GM12891 (cell line): Measurements from ENCODE around the gene RALGAPA2.

Source experiments
- DNase-seq: peaks from one replicate; pipeline ENCODE4 v3.0.0; 2011; ENCODE audit warnings: low spot score; ENCODE audit not compliant: insufficient read length
- FAIRE-seq: peaks from 2 replicates; lab custom pipeline; 2011; peaks lifted over from hg19 to GRCh38; lab: Jason Lieb, UNC
- PAX5 ChIP-seq: IDR thresholded peaks from 2 replicates; pipeline ENCODE4 v1.6.1; 2011; ENCODE audit warnings: low read length, moderate library complexity, mild to moderate bottlenecking; ENCODE audit not compliant: insufficient read depth, severe bottlenecking
- POLR2A ChIP-seq: IDR thresholded peaks from 2 replicates; pipeline ENCODE4 v1.6.1; 2011; ENCODE audit warnings: low read depth, low read length, control low read depth
- POLR2AphosphoS5 ChIP-seq: IDR thresholded peaks from 2 replicates; pipeline ENCODE4 v1.6.1; 2011; ENCODE audit warnings: low read depth, low read length, control low read depth
- POU2F2 ChIP-seq: IDR thresholded peaks from 2 replicates; pipeline ENCODE4 v1.6.1; 2011; ENCODE audit warnings: low read depth, mild to moderate bottlenecking, control low read depth, low read length, moderate library complexity
- SPI1 ChIP-seq: IDR thresholded peaks from 2 replicates; pipeline ENCODE4 v1.6.1; 2011; ENCODE audit warnings: low read depth, low read length, control low read depth
- TAF1 ChIP-seq: IDR thresholded peaks from 2 replicates; pipeline ENCODE4 v1.6.1; 2011; ENCODE audit warnings: low read depth, low read length, control low read depth

The RALGAPA2 gene

DNA sequence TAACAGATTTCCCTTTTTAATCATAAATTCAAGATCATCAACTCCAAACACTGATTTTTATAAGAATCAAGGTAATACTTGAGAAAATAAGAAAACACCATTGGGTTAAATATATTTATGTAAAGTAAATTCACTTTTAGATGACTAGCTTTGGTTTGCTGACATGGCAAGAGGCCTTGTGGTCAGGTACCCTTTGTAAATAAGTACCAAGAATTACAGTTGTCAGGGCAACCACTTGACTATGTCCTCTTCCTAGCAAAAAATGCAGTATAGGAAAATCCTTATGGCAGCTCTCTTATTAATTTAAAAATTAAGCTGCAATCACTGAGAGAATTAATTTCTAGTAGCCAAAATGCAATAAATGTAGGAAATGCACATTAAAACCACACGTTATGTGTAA is 190.7 kb downstream of the RALGAPA2 start:
- TF ChIP-seq POU2F2 (no peak), SPI1 (no peak), TAF1 (no peak), POLR2AphosphoS5 (no peak), POLR2A (no peak), PAX5 (no peak)
- no peak for FAIRE-seq
- DNase-seq: no peak

DNA sequence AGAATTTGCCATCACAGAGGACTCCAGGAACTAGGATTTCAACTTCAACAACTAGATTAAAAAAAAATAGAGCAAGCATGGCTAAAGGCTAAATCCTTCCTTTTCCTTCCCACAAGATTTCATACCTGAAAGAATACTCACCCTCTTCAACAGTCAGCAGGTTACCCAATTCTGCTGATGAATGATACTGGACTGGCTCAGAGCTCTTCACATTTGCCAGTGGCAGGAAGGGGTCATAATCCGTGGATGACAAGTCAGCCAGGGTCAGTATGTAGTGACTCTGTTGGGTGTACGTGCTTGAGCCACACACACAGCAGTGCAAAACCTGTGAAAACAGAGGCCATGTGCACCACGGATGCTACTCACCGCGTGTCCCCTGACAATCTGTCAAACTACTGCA is 191.7 kb downstream of the RALGAPA2 start:
- DNase-seq: no peak
- TF ChIP-seq POU2F2 (no peak), TAF1 (no peak), PAX5 (no peak), POLR2A (no peak), SPI1 (no peak), POLR2AphosphoS5 (no peak)
- FAIRE-seq: peak; percentile 55

DNA sequence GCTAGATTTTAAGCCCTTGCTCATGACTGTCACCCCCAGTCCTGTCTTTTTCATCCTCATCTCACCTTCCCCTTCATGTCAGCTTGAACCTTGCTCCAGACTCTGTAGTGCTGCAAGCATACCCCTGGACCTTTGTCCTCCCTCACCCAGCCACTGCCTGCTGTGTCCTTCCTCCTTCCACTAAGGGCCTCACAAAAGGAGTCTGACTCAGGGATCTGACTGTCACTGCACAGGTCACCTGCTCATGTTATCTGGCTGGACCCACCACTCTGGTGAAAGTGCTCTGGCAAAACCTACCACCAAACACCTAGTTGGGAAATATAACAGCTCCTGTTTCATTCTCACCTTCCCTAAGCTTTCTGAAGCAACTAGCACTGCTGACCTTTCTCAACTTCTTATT is 193.2 kb downstream of the RALGAPA2 start:
- DNase-seq (no peak), FAIRE-seq (no peak)
- TF ChIP-seq POU2F2 (no peak), PAX5 (no peak), SPI1 (no peak)

DNA sequence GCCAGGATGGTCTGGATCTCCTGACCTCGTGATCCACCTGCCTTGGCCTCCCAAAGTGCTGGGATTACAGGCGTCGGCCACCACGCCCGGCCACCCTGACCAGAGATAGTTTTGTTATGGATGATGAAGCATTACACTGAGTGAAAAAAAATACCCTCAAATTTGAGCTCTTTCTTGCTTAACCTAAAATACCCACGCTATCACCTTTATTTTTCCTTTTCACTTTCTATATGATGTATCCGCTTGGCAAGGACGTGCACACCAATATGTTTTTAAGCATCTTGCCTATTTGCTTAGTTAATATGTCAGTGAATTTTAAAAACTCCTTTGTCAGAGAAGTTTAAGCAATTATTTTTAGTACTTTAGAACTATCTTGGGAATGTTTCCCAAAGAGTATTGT is 194.2 kb downstream of the RALGAPA2 start:
- DNase-seq: no peak
- no peak for FAIRE-seq
- TF ChIP-seq POU2F2 (no peak), POLR2A (no peak), TAF1 (no peak), POLR2AphosphoS5 (no peak), PAX5 (no peak), SPI1 (no peak)

DNA sequence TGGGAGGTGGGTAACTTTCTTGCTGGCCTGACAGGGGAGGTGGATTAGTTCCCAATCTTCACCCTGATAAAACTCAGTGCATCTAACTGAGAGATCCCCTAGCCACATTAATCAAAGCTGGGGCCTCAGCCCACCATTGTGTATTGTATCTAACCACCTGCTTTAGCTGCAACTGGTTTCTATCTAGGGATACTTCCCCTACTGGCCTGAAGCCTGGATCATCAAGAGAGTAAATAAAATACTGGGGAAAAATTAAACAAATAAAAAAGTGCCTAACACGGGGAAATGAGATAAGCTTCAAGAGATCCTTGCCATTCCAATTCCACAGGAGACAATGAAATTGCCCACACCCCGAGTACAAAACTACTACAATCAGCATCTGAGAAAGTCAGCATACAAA is 195.1 kb downstream of the RALGAPA2 start:
- no peak for TF ChIP-seq POU2F2
- TF ChIP-seq POLR2AphosphoS5: no peak
- TF ChIP-seq SPI1: no peak
- no peak for TF ChIP-seq PAX5
- TF ChIP-seq POLR2A: no peak
- TF ChIP-seq TAF1: no peak
- FAIRE-seq: no peak
- no peak for DNase-seq

DNA sequence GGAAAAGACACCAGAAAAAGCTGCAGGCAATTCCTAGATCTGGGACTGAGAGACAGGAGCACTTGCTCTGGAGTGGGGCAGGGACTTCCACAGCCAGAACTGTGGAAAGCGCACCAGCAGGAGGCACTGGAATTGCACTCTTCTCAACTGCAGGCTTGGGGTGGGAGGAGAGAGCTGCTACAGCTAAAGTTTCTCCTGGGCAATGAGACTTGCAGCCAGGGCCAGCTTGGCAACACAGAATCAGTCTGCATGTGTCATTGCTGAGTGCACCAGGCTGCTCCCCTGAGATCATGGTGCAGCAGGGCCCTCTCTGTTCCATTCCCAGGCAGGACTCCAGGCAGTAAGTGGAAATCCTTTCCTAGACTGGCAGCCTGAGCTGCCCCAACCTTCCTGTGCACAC is 198.7 kb downstream of the RALGAPA2 start:
- TF ChIP-seq TAF1 (no peak), PAX5 (no peak), POLR2AphosphoS5 (no peak), POU2F2 (no peak), SPI1 (no peak), POLR2A (no peak)
- no peak for FAIRE-seq
- DNase-seq: no peak

DNA sequence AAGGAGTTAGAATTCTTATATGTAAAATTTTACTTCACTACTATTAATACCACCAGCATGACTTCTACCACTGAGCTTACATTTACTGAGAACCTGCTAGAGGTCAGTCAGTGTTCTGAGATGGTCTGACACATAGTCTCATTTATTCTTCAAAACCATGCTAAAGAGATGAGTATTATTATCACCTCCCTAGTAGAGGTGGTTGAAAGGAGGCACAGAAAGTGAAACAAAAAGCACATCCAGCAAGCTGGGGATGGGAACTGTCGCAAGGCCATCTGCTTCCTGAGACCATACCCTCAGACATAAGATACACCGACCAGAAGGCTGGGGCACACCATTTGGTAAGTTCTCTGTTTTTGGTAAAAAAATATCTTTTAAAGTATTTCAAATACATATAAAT is 206.9 kb downstream of the RALGAPA2 start:
- TF ChIP-seq SPI1 (no peak), TAF1 (no peak), POLR2A (no peak), POU2F2 (no peak), PAX5 (no peak), POLR2AphosphoS5 (no peak)
- DNase-seq (no peak), FAIRE-seq (peak; percentile 76)

DNA sequence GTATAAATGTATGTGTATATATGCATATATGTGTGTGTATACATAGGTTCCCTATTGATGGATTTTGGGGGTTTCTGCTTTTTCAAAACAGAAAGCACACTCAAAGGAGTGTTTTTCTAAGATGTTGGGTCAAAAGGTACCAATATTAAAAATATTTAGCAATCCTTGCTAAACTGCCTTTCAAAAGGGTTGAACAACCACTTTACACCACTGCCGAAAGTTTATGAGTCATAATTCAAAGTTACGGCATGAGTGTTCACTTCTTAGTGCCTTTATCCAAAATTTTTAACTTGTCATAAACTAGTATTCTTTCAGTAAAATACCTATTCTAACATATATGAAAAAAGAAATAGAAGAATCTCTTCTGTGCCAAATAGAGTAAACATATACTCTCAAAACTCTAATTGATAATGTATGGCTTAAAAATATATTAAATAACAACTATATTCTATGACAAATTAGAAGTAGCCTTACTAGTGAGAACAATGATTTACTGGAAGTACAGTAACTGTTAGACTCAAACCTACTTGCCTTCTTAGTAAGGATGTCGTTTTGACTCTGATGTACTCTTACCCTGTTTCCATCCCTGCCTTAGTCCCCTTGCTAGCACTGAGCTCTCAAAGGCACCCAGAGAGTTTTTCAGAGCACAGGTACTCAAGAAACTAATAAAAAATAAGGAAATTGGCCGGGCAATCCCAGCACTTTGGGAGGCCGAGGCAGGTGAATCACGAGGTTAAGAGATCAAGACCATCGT is 208.5 kb downstream of the RALGAPA2 start:
- DNase-seq (no peak), FAIRE-seq (no peak)
- TF ChIP-seq POLR2AphosphoS5 (no peak), TAF1 (no peak), PAX5 (no peak), POLR2A (no peak), POU2F2 (no peak), SPI1 (no peak)

DNA sequence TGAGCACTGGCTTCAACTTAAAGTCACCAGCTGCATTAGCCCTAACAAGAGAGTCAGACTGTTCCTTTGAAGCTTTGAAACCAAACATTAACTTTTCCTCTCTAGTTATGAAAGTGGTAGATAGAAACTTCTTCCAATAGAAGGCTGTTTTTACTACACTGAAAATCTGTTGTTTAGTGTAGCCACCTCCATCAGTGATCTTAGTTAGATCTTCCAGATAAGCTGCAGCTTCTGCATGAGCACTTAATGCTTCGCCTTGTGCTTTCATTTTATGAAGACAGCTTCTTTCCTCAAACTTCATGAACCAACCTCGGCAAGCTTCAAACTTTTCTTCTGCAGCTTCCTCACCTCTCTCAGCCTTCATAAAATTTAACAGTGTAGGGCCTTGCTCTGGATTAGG is 211.3 kb downstream of the RALGAPA2 start:
- no peak for FAIRE-seq
- TF ChIP-seq POLR2AphosphoS5 (no peak), SPI1 (no peak), PAX5 (no peak), POLR2A (no peak), TAF1 (no peak), POU2F2 (no peak)
- no peak for DNase-seq

DNA sequence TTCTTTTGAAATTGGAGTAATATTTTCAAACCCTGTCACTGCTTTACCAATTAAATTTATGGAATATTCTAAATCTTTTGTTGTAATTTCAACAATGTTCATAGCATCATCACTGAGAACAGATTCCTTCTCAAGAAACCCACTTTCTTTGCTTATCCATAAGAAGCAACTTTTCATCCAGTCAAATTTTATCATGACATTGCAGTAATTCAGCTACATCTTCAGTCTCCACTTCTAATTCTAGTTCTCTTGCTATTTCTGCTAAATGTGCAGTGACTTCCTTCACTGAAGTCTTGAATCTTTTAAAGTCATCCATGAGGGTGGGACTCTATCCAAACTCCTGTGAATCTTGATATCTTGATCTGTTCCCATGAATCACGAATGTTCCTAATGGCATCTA is 212.1 kb downstream of the RALGAPA2 start:
- FAIRE-seq (no peak), DNase-seq (no peak)
- TF ChIP-seq POU2F2: no peak
- no peak for TF ChIP-seq POLR2A
- no peak for TF ChIP-seq PAX5
- no peak for TF ChIP-seq POLR2AphosphoS5
